GM12878 (cell line): ENCODE data around the gene TCHP. TPM values are rescaled to one million over a fixed set of nuclear protein-coding genes. Genes with fewer than 3 reads are reported as not detected.

Experiments
- ATF3 ChIP-seq: IDR thresholded peaks from 2 replicates; pipeline ENCODE4 v1.6.1; 2011; ENCODE audit warnings: low read depth, mild to moderate bottlenecking, low read length, moderate library complexity, borderline replicate concordance; ENCODE audit errors: extremely low read depth
- BCLAF1 ChIP-seq: fragments of 450-650 bp; IDR thresholded peaks from 2 replicates; pipeline ENCODE4 v1.6.1; 2017; ENCODE audit warnings: antibody characterized with exemption, mild to moderate bottlenecking, moderate library complexity
- BHLHE40 ChIP-seq, 2 experiments: fragments of 450-650 bp in 1 of 2; IDR thresholded peaks; 2 replicates each; pipeline ENCODE4 v1.6.1; 2011 to 2017; ENCODE audit warnings: low read depth in 2 of 2, borderline replicate concordance in 1 of 2, improper control_type of control experiment in 1 of 2, low read length in 1 of 2, mild to moderate bottlenecking in 1 of 2
- CBX3 ChIP-seq: fragments of 200-600 bp; sonication (generic); IDR thresholded peaks from 2 replicates; pipeline ENCODE4 v1.6.1; 2016; ENCODE audit warnings: low read depth, borderline replicate concordance
- IRF3 ChIP-seq: fragments of 450-650 bp; IDR thresholded peaks from 2 replicates; pipeline ENCODE4 v1.6.1; 2014; ENCODE audit warnings: mild to moderate bottlenecking
- LARP7 ChIP-seq: fragments of 450-650 bp; IDR thresholded peaks from 2 replicates; pipeline ENCODE4 v1.6.1; 2017; ENCODE audit warnings: mild to moderate bottlenecking
- MAX ChIP-seq: IDR thresholded peaks from 2 replicates; pipeline ENCODE4 v1.6.1; 2012; ENCODE audit warnings: low read depth, low read length, improper control_type of control experiment
- NR2C1 ChIP-seq: fragments of 450-650 bp; IDR thresholded peaks from 2 replicates; pipeline ENCODE4 v1.6.1; 2017; ENCODE audit warnings: antibody characterized with exemption, mild to moderate bottlenecking, moderate library complexity
- NR2F1 ChIP-seq: fragments of 450-650 bp; conservative IDR thresholded peaks from 2 replicates; pipeline ENCODE4 v1.6.1; 2017; ENCODE audit warnings: mild to moderate bottlenecking
- RAD51 ChIP-seq: fragments of 450-650 bp; IDR thresholded peaks from 2 replicates; pipeline ENCODE4 v1.6.1; 2016; ENCODE audit warnings: moderate library complexity, mild to moderate bottlenecking, inconsistent platforms
- SPI1 ChIP-seq: IDR thresholded peaks from 2 replicates; pipeline ENCODE4 v1.6.1; 2011; ENCODE audit warnings: low read depth, mild to moderate bottlenecking, low read length, moderate library complexity, borderline replicate concordance; ENCODE audit not compliant: insufficient read depth
- ZNF207 ChIP-seq: fragments of 450-650 bp; IDR thresholded peaks from 2 replicates; pipeline ENCODE4 v1.6.1; 2014; ENCODE audit warnings: antibody characterized with exemption, mild to moderate bottlenecking, borderline replicate concordance
- polyA plus RNA-seq, 11 experiments: library from polyadenylated mRNA; depleted of rRNA in 4 of 11; unstranded in 6 of 11; stranded (reverse) in 5 of 11; fragments of >200 nt; fragmentation: Nextera tagmentation in 4 of 11; fragmentation: Illumina TruSeq in 1 of 11; extraction: Ambion mirVana in 4 of 11; extraction: Trizol in 1 of 11; gene quantifications; 1 replicate in 1 of 11; 2 replicates in 10 of 11; pipeline versions ENCODE4 v1.2.1 to v1.2.3, GENCODE V29; 2011 to 2016; ENCODE audit warnings: inconsistent platforms in 2 of 11, missing spikeins in 2 of 11, low read depth in 1 of 11
- total RNA-seq, 4 experiments: library from RNA; depleted of rRNA in 3 of 4; stranded (reverse); fragments of >200 nt in 3 of 4; fragmentation: Illumina TruSeq in 1 of 4; extraction: Trizol in 1 of 4; gene quantifications; 2 replicates each; pipeline versions ENCODE4 v1.2.1 to v1.2.3, GENCODE V29; 2013 to 2021

TCHP gene
- total and polyA plus RNA-seq, 10 of the 15 experiments (the other 5 are each of a cell fraction or from before 2014, with no cell fraction given): 4.8 to 18.6 (median 15.0) TPM

GRCh38 chr12:109880043-109880931, 19.8 kb upstream of the TCHP start, which contains the start of gene GLTP (continued):
- TF ChIP-seq ATF3 (no peak), NR2C1 (peak; percentile 67), CBX3 (no peak), MAX (no peak), ZNF207 (peak; percentile 16; the same call in 1 of the 2 replicates), RAD51 (no peak), BCLAF1 (no peak), NR2F1 (peak; percentile 66), BHLHE40 (IDR thresholded peaks at IDR 0.05; ENCODE audit: borderline replicate concordance in 1 of 2, low read depth in 2 of 2, low read length in 1 of 2) (peak in 1 of 2 experiments; percentile 79; a peak in 2 of 4 replicates), SPI1 (peak; percentile 54), IRF3 (peak; percentile 75), LARP7 (peak; percentile 95)
- TF ChIP-seq, all 136 proteins: peak for 34
